Activated CD4-positive, alpha-beta memory T cell treated with anti-CD3 and anti-CD28 coated beads for 36 hours (primary cell): ENCODE results near the gene TUBB3. TPM values are rescaled to one million over a fixed set of nuclear protein-coding genes. Genes with fewer than 3 reads are reported as not detected.
"Not testable (repeated sequence)": the region's sequence is repeated elsewhere in the genome, so short reads cannot be mapped to it uniquely, and the experiment has no call there.

ENCODE experiments used
- CTCF ChIA-PET: fragments of 350-600 bp; sonication (Branson Sonifier 250); formaldehyde crosslinking; loops from one replicate; lab custom pipeline; 2021; ENCODE audit warnings: antibody characterized with exemption, inconsistent platforms; lab: Charles Lee
- POLR2A ChIA-PET: fragments of 350-600 bp; sonication (Branson Sonifier 250); formaldehyde crosslinking; loops from one replicate; lab custom pipeline; 2021; ENCODE audit warnings: antibody characterized with exemption; lab: Charles Lee
- DNase-seq: peaks from one replicate; pipeline ENCODE4 v3.0.0-alpha.2; 2020
- H3K27ac Mint-ChIP-seq: one replicate; pipeline ENCODE4 v1.8.0; 2021; ENCODE audit warnings: mixed read lengths
- H3K27me3 Mint-ChIP-seq: one replicate; pipeline ENCODE4 v1.8.0; 2021; ENCODE audit warnings: mixed read lengths
- H3K36me3 Mint-ChIP-seq: one replicate; pipeline ENCODE4 v1.8.0; 2021; ENCODE audit warnings: mixed read lengths
- H3K4me1 Mint-ChIP-seq: one replicate; pipeline ENCODE4 v1.8.0; 2021; ENCODE audit warnings: low read depth, mixed read lengths
- H3K4me3 Mint-ChIP-seq: one replicate; pipeline ENCODE4 v1.8.0; 2021; ENCODE audit warnings: mild to moderate bottlenecking, mixed read lengths
- H3K9me3 Mint-ChIP-seq: one replicate; pipeline ENCODE4 v1.8.0; 2021; ENCODE audit warnings: mixed read lengths
- intact Hi-C: fragments of 100-400 bp; cut with micrococcal nuclease; formaldehyde crosslinking; loops from one replicate; pipeline ENCODE4 v1.15.1; 2023
- total RNA-seq, 2 experiments: library from RNA; stranded (reverse); gene quantifications; one replicate each; pipeline ENCODE4 v1.2.3, GENCODE V29; 2021

Gene TUBB3
- total RNA-seq, 2 experiments from 2014 or later = 0.99 to 1.4 TPM

DNA sequence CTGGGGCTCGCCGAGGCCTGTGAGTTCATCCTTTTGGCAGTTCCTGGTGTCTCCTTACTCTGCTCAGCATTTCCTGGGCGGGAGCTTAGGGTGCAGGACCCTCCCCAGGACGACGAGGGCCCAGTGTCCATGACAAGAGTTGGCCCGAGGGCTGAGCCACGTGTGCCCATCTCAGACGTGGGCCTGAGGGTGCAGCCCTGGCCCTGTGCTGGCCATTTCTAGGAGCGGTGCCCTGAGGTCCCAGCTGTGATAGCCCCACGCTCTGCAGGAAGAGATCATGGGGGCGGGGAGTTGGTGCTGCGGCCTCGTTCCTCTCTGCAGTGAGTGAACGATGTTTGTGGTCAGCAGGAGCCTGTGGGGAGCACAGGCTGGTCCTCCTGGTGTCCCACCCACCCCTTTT is 10.5 kb upstream of the TUBB3 start:
- Mint-ChIP-seq H3K27ac (no peak overlapping the region), H3K36me3 (peaks cover 27% of the 10 kb centered on the region), H3K4me3 (no peak overlapping the region), H3K9me3 (no peaks in the 10 kb centered on the region), H3K4me1 (peaks cover 7% of the 10 kb centered on the region), H3K27me3 (peaks cover 2% of the 10 kb centered on the region)
- DNase-seq = no peak
- intact Hi-C loops = no loop called here
- ChIA-PET CTCF (no interaction called here), POLR2A (interaction anchor here (1.1 kb wide), 1 partner anchor 10 kb away, joined by 3 read pairs; no protein-coding TSS in a partner anchor)

- peaks cover 4% of the 10 kb centered on the region for H3K27me3 Mint-ChIP-seq
- ChIA-PET CTCF (no interaction called here), POLR2A (no interaction called here)
- H3K27ac Mint-ChIP-seq = no peak overlapping the region
- H3K36me3 Mint-ChIP-seq = peaks cover 26% of the 10 kb centered on the region
- no peaks in the 10 kb centered on the region for H3K9me3 Mint-ChIP-seq
- intact Hi-C loops = no loop called here
- DNase-seq = no peak
- peaks cover 16% of the 10 kb centered on the region for H3K4me1 Mint-ChIP-seq
- no peak overlapping the region for H3K4me3 Mint-ChIP-seq
These were observed 9.4 kb upstream of the TUBB3 start for GRCh38 chr16:89913408-89914387.

GRCh38 chr16:89914642-89915285 is 8.4 kb upstream of the TUBB3 start:
- peaks cover 11% of the 10 kb centered on the region for H3K27me3 Mint-ChIP-seq
- peaks cover 19% of the 10 kb centered on the region for H3K36me3 Mint-ChIP-seq
- H3K9me3 Mint-ChIP-seq, POLR2A ChIA-PET, H3K4me3 Mint-ChIP-seq, CTCF ChIA-PET, DNase-seq, H3K27ac Mint-ChIP-seq, intact Hi-C loops: not testable (repeated sequence)
- H3K4me1 Mint-ChIP-seq = peaks cover 23% of the 10 kb centered on the region

- Mint-ChIP-seq H3K4me1 (peaks cover 31% of the 10 kb centered on the region), H3K36me3 (peaks cover 12% of the 10 kb centered on the region), H3K4me3 (no peak overlapping the region), H3K27ac (no peak overlapping the region), H3K27me3 (peaks cover 18% of the 10 kb centered on the region), H3K9me3 (no peaks in the 10 kb centered on the region)
- no peak for DNase-seq
- POLR2A ChIA-PET = interaction anchor here (0.6 kb wide), 1 partner anchor 49 kb away, joined by 6 read pairs; no protein-coding TSS in a partner anchor
- intact Hi-C loops = no loop called here
- CTCF ChIA-PET = no interaction called here
These were observed 7.6 kb upstream of the TUBB3 start for GRCh38 chr16:89915303-89916232.

DNA sequence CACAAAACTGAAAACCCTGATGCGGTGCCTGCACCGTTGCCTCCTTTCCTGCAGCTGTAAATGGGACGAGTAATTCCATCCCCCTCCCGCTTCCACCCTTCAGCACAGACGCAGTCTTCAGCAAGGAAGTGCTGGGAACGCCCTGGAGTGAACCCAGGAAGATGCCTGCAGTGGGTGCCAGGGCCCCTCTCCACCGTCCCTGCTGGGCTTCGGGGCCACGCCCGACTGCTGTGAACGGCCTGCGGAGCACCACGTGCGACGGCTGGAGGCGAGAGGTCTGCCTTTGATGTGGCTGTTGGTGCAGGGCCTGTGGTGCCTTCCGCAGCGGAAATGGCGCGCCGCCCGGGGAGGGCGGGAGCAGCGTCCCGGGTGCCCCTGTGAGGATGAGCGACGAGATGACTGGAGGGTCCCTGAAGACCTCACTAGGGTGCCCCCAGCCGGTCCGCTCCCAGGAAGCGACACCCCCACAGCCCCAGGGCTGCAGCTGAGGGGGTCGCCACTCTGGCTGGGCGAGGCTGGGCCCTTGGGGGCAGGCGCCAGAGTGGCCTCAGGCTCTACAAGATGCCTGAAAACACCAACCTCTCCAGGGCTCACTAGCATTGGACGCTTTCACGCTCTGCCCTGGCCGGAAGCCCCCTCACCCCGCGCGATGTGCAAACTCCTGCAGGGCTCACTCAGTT is 5.2 kb upstream of the TUBB3 start:
- Mint-ChIP-seq H3K36me3 (peaks cover 6% of the 10 kb centered on the region), H3K4me1 (peaks cover 51% of the 10 kb centered on the region), H3K27ac (peak overlapping the region; percentile 8), H3K27me3 (peaks cover 33% of the 10 kb centered on the region), H3K4me3 (peak overlapping the region; percentile 51), H3K9me3 (no peaks in the 10 kb centered on the region)
- POLR2A ChIA-PET = no interaction called here
- CTCF ChIA-PET = interaction anchor here (1.0 to 1.5 kb wide), 4 partner anchors 8 to 103 kb away, joined by 3 to 7 read pairs (median 4); no protein-coding TSS in a partner anchor
- peak; percentile 90 for DNase-seq
- intact Hi-C loops = no loop called here

DNA sequence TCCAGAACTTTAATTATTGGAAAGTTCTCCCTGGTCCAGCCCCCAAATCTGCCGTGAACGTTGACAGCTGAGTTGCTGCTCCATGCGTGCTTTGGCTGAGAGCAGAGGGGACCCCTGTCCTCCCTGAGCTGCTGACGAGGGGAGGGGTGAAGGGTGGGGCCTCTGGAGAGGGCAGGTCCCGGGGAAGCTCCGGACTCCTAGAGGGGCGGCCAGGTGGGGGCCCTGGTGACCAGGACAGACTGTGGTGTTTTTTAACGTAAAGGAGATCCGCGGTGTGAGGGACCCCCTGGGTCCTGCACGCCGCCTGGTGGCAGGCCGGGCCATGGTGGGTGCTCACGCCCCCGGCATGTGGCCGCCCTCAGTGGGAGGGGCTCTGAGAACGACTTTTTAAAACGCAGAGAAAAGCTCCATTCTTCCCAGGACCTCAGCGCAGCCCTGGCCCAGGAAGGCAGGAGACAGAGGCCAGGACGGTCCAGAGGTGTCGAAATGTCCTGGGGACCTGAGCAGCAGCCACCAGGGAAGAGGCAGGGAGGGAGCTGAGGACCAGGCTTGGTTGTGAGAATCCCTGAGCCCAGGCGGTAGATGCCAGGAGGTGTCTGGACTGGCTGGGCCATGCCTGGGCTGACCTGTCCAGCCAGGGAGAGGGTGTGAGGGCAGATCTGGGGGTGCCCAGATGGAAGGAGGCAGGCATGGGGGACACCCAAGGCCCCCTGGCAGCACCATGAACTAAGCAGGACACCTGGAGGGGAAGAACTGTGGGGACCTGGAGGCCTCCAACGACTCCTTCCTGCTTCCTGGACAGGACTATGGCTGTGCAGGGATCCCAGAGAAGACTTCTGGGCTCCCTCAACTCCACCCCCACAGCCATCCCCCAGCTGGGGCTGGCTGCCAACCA is 4.4 kb upstream of the TUBB3 start, which contains the start of gene MC1R:
TSS of gene MC1R (plus strand) at position 410 of the 895 bp plus-strand sequence. CDS start at position 807, 397 bp downstream.
- intact Hi-C loops = no loop called here
- no peaks in the 10 kb centered on the region for H3K9me3 Mint-ChIP-seq
- peak within 1 kb of the TSS; percentile 51 for H3K4me3 Mint-ChIP-seq
- H3K27ac Mint-ChIP-seq = peak within 1 kb of the TSS; percentile 8
- peaks cover 2% of the 10 kb centered on the region for H3K36me3 Mint-ChIP-seq
- peaks cover 33% of the 10 kb centered on the region for H3K27me3 Mint-ChIP-seq
- POLR2A ChIA-PET = interaction anchor here (0.7 kb wide), 1 partner anchor 54 kb away, joined by 3 read pairs; no protein-coding TSS in a partner anchor
- CTCF ChIA-PET = interaction anchor here (0.7 to 1.5 kb wide), 4 partner anchors 9 to 1061 kb away, joined by 3 to 7 read pairs (median 4); no protein-coding TSS in a partner anchor
- peaks cover 51% of the 10 kb centered on the region for H3K4me1 Mint-ChIP-seq
- DNase-seq = peak; percentile 37

DNA sequence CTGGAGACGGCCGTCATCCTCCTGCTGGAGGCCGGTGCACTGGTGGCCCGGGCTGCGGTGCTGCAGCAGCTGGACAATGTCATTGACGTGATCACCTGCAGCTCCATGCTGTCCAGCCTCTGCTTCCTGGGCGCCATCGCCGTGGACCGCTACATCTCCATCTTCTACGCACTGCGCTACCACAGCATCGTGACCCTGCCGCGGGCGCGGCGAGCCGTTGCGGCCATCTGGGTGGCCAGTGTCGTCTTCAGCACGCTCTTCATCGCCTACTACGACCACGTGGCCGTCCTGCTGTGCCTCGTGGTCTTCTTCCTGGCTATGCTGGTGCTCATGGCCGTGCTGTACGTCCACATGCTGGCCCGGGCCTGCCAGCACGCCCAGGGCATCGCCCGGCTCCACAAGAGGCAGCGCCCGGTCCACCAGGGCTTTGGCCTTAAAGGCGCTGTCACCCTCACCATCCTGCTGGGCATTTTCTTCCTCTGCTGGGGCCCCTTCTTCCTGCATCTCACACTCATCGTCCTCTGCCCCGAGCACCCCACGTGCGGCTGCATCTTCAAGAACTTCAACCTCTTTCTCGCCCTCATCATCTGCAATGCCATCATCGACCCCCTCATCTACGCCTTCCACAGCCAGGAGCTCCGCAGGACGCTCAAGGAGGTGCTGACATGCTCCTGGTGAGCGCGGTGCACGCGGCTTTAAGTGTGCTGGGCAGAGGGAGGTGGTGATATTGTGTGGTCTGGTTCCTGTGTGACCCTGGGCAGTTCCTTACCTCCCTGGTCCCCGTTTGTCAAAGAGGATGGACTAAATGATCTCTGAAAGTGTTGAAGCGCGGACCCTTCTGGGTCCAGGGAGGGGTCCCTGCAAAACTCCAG is 3.4 kb upstream of the TUBB3 start:
- intact Hi-C loops = loop anchor here (5.0 to 10.0 kb wide), 3 partner anchors 47 to 217 kb away; partner anchors contain the start of genes FANCA, SPATA2L and TCF25
- DNase-seq = no peak
- Mint-ChIP-seq H3K9me3 (no peaks in the 10 kb centered on the region), H3K4me1 (peaks cover 53% of the 10 kb centered on the region), H3K27me3 (peaks cover 38% of the 10 kb centered on the region), H3K36me3 (peaks cover 2% of the 10 kb centered on the region), H3K4me3 (no peak overlapping the region), H3K27ac (no peak overlapping the region)
- ChIA-PET POLR2A (no interaction called here), CTCF (interaction anchor here (0.7 to 0.9 kb wide), 2 partner anchors 9 to 1062 kb away, joined by 3 read pairs; no protein-coding TSS in a partner anchor)

DNA sequence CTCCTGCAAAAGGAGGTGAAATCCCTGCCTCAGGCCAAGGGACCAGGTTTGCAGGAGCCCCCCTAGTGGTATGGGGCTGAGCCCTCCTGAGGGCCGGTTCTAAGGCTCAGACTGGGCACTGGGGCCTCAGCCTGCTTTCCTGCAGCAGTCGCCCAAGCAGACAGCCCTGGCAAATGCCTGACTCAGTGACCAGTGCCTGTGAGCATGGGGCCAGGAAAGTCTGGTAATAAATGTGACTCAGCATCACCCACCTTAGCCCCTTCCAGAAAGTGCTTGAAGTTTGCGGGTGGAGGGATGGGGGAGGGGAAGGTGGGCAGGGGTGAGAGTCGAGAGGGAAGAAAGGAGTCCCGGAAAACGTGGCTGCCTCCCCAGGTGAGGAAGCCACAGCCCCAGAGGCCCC is 2.4 kb upstream of the TUBB3 start:
- Mint-ChIP-seq H3K27me3 (peaks cover 46% of the 10 kb centered on the region), H3K4me3 (no peak overlapping the region), H3K4me1 (peaks cover 56% of the 10 kb centered on the region), H3K36me3 (peaks cover 2% of the 10 kb centered on the region), H3K9me3 (no peaks in the 10 kb centered on the region), H3K27ac (no peak overlapping the region)
- DNase-seq = no peak
- CTCF ChIA-PET = interaction anchor here (0.9 to 2.0 kb wide), 2 partner anchors 10 to 60 kb away, joined by 3 to 5 read pairs; no protein-coding TSS in a partner anchor
- intact Hi-C loops = loop anchor here (5.0 to 10.0 kb wide), 3 partner anchors 48 to 218 kb away; partner anchors contain the start of genes FANCA, SPATA2L and TCF25
- POLR2A ChIA-PET = no interaction called here

DNA sequence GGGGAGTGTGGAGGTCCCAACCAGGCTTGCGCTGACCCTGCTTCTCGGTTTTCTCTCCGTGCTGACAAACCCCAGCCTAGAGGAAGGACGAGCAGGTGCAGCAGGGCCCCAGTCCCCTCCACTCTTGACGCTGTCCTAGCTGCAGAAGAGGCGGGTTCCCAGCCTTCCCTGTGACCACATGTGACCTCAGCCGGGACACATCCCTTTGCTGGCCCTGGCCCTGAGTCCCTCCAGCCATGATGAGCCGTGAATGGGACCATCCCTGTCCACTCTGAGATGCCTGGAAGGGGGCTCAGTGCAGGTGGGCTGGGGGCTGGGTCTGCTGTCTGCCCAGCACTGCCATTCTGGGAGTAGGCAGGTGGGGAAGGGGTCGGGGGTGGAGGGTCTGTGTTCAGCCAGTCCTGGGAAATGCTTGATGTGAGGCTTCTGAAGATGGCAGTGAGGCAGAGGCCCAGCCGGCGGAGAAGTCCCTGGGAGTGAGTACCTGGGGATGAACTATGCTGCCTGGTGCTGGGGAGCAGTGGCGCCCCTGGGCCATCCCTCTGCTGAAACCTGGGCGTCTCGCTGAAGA is 1.9 kb upstream of the TUBB3 start:
- Mint-ChIP-seq H3K36me3 (no peaks in the 10 kb centered on the region), H3K9me3 (no peaks in the 10 kb centered on the region), H3K27me3 (peaks cover 45% of the 10 kb centered on the region), H3K27ac (no peak overlapping the region), H3K4me3 (no peak overlapping the region), H3K4me1 (peaks cover 53% of the 10 kb centered on the region)
- ChIA-PET CTCF (interaction anchor here (2.0 kb wide), 1 partner anchor 61 kb away, joined by 5 read pairs; no protein-coding TSS in a partner anchor), POLR2A (no interaction called here)
- no peak for DNase-seq
- intact Hi-C loops = loop anchor here (5.0 to 10.0 kb wide), 3 partner anchors 49 to 219 kb away; partner anchors contain the start of genes FANCA, SPATA2L and TCF25
